Thyroid gland (tissue), 4 donors: ENCODE data around the gene FIBCD1. TPM values are rescaled to one million over a fixed set of nuclear protein-coding genes. Genes with fewer than 3 reads are reported as not detected.

Experiments
- DNase-seq, 2 donors: peaks; one replicate each; pipeline ENCODE4 v3.0.0-alpha.2; 2019
- H3K27ac ChIP-seq, 3 donors: fragments of 200-600 bp; sonication (generic); 1 replicate in 2 of 3; 2 replicates in 1 of 3; pipeline ENCODE4 v1.5.1; 2016 to 2019; ENCODE audit warnings: mild to moderate bottlenecking in 1 of 3, moderate library complexity in 1 of 3
- H3K27me3 ChIP-seq: fragments of 200-600 bp; sonication (generic); one replicate; pipeline ENCODE4 v1.5.1; 2019
- H3K36me3 ChIP-seq, 2 donors: fragments of 200-600 bp; sonication (generic); one replicate each; pipeline ENCODE4 v1.5.1; 2016 to 2019
- H3K4me1 ChIP-seq, 2 donors: fragments of 200-600 bp; sonication (generic); one replicate each; pipeline ENCODE4 v1.5.1; 2017 to 2019
- H3K4me3 ChIP-seq, 3 donors: fragments of 200-600 bp; sonication (generic); replicated peaks in 1 of 3; 1 replicate in 2 of 3; 2 replicates in 1 of 3; pipeline ENCODE4 v1.5.1; 2016; ENCODE audit warnings: mild to moderate bottlenecking in 1 of 3
- H3K9me3 ChIP-seq: fragments of 200-600 bp; sonication (generic); one replicate; pipeline ENCODE4 v1.5.1; 2017
- CTCF ChIP-seq, 6 experiments: fragments of 200-600 bp in 3 of 6; fragments of 450-650 bp in 3 of 6; sonication (generic) in 3 of 6; IDR thresholded peaks; one replicate each; pipeline ENCODE4 v1.5.1; 2016 to 2019; ENCODE audit warnings: antibody characterized with exemption in 6 of 6, mild to moderate bottlenecking in 2 of 6, inconsistent platforms in 1 of 6, moderate library complexity in 1 of 6
- POLR2A ChIP-seq, 2 donors: fragments of 450-650 bp; IDR thresholded peaks; one replicate each; pipeline ENCODE4 v1.6.1; 2017; ENCODE audit warnings: antibody characterized with exemption in 2 of 2, mild to moderate bottlenecking in 2 of 2, moderate library complexity in 1 of 2
- WGBS, 2 donors: methylation state at CpG; one replicate each; pipeline ENCODE4 v1.1.5; 2017; 5-methylcytosine and 5-hydroxymethylcytosine counted together
- intact Hi-C: fragments of 100-400 bp; cut with DNase I; formaldehyde crosslinking; loops from one replicate; pipeline ENCODE4 v1.15.1; 2023
- total RNA-seq, 4 donors: library from RNA; depleted of rRNA; stranded (reverse); fragments of >200 nt; gene quantifications; one replicate each; pipeline ENCODE4 v1.2.3, GENCODE V29; 2016

The FIBCD1 gene
- total RNA-seq, 4 donors from 2014 or later: 0.11 to 0.13 TPM; not detected in 2

GRCh38 chr9:130866474-130866965 is 72.5 kb downstream of the FIBCD1 start:
- H3K36me3 ChIP-seq: peaks cover 0 to 7% of the 10 kb centered on the region in 2 donors
- H3K9me3 ChIP-seq: no peaks in the 10 kb centered on the region
- WGBS, 2 donors: 47 to 50% methylated on average over 4 of the region's 4 CpGs
- no peak overlapping the region for H3K4me3 ChIP-seq
- no peak overlapping the region for H3K27ac ChIP-seq
- TF ChIP-seq CTCF (IDR thresholded peaks at IDR 0.05) (peak; percentile 52 to 75 (median 68)), POLR2A (IDR thresholded peaks at IDR 0.05) (no peak)
- H3K4me1 ChIP-seq: peaks cover 24 to 43% of the 10 kb centered on the region in 2 donors
- intact Hi-C loops: loop anchor here (5.0 to 10.0 kb wide), 2 partner anchors 76 to 178 kb away; no protein-coding TSS in a partner anchor
- DNase-seq: peak; percentile 68 to 72
- H3K27me3 ChIP-seq: no peaks in the 10 kb centered on the region

GRCh38 chr9:130865921-130866320 is 73.1 kb downstream of the FIBCD1 start:
- Histone ChIP-seq H3K9me3 (no peaks in the 10 kb centered on the region), H3K4me1 (peaks cover 28 to 43% of the 10 kb centered on the region in 2 donors), H3K27ac (no peak overlapping the region), H3K27me3 (no peaks in the 10 kb centered on the region), H3K36me3 (peaks cover 0 to 7% of the 10 kb centered on the region in 2 donors), H3K4me3 (no peak overlapping the region)
- intact Hi-C loops: loop anchor here (5.0 to 10.0 kb wide), 2 partner anchors 76 to 179 kb away; no protein-coding TSS in a partner anchor
- DNase-seq: no peak
- TF ChIP-seq CTCF (IDR thresholded peaks at IDR 0.05): no peak
- no peak for TF ChIP-seq POLR2A (IDR thresholded peaks at IDR 0.05)
- WGBS, 2 donors: 98 to 99% methylated on average over 3 of the region's 3 CpGs

- TF ChIP-seq POLR2A (IDR thresholded peaks at IDR 0.05): no peak
- TF ChIP-seq CTCF (IDR thresholded peaks at IDR 0.05): no peak
- Histone ChIP-seq H3K4me3 (no peak overlapping the region), H3K4me1 (peaks cover 25 to 39% of the 10 kb centered on the region in 2 donors), H3K36me3 (peaks cover 0 to 7% of the 10 kb centered on the region in 2 donors), H3K9me3 (no peaks in the 10 kb centered on the region), H3K27me3 (no peaks in the 10 kb centered on the region), H3K27ac (no peak overlapping the region)
- DNase-seq: no peak
- 93 to 94% methylated on average over 6 of the region's 6 CpGs for WGBS, 2 donors
- intact Hi-C loops: loop anchor here (5.0 to 10.0 kb wide), 3 partner anchors 92 to 180 kb away; no protein-coding TSS in a partner anchor
These were observed 74.5 kb downstream of the FIBCD1 start for GRCh38 chr9:130864541-130864940.

GRCh38 chr9:130862747-130863146 is 76.3 kb downstream of the FIBCD1 start:
- Histone ChIP-seq H3K4me3 (no peak overlapping the region), H3K4me1 (peaks cover 35 to 47% of the 10 kb centered on the region in 2 donors), H3K36me3 (peaks cover 0 to 7% of the 10 kb centered on the region in 2 donors), H3K27me3 (no peaks in the 10 kb centered on the region), H3K27ac (peak overlapping the region in 2 of 3 donors; percentile 15 to 88), H3K9me3 (no peaks in the 10 kb centered on the region)
- 92% methylated on average over 23 of the region's 23 CpGs for WGBS, 2 donors
- no peak for DNase-seq
- TF ChIP-seq CTCF (IDR thresholded peaks at IDR 0.05) (no peak), POLR2A (IDR thresholded peaks at IDR 0.05) (no peak)
- intact Hi-C loops: loop anchor here (5.0 to 10.0 kb wide), 3 partner anchors 90 to 182 kb away; no protein-coding TSS in a partner anchor

GRCh38 chr9:130862217-130862616 is 76.8 kb downstream of the FIBCD1 start:
- H3K27me3 ChIP-seq: no peaks in the 10 kb centered on the region
- peaks cover 41 to 50% of the 10 kb centered on the region in 2 donors for H3K4me1 ChIP-seq
- no peak for TF ChIP-seq CTCF (IDR thresholded peaks at IDR 0.05)
- TF ChIP-seq POLR2A (IDR thresholded peaks at IDR 0.05): no peak
- no peak for DNase-seq
- WGBS, 2 donors: 89 to 92% methylated on average over 8 of the region's 8 CpGs
- H3K4me3 ChIP-seq: no peak overlapping the region
- H3K36me3 ChIP-seq: peaks cover 0 to 7% of the 10 kb centered on the region in 2 donors
- intact Hi-C loops: loop anchor here (5.0 to 10.0 kb wide), 3 partner anchors 90 to 183 kb away; no protein-coding TSS in a partner anchor
- peak overlapping the region in 2 of 3 donors; percentile 88 to 93 for H3K27ac ChIP-seq
- no peaks in the 10 kb centered on the region for H3K9me3 ChIP-seq
